ENCODE data around the gene CATSPER3. TPM values are rescaled to one million over a fixed set of nuclear protein-coding genes. Genes with fewer than 3 reads are reported as not detected.

Gene CATSPER3
- polyA plus RNA-seq, 3 donors = 0.15 to 0.60 (median 0.52) TPM

DNA sequence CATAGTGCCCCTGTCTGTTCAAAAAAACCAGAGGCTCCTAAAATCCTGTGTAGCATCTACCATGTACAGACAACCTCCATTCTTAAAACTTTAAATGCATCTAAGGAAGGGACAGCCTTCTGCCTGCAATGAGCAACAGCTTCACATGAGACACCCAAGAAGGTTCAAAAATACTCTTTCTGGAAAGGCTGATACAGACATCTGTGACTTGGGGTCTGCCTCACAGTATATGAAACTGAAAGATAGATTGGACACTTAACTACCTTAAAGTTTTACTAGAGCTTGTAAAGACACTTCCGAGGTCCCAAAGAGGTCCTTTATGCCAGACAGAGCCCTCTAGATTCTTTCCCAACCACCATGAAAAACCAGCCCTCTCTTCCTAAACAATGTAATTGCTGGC is 28.2 kb upstream of the CATSPER3 start:
- Mint-ChIP-seq H3K4me3 (no peak overlapping the region), H3K36me3 (peaks cover 42 to 55% of the 10 kb centered on the region in 2 donors), H3K4me1 (no peaks in the 10 kb centered on the region), H3K27me3 (ENCODE audit: low read depth in 3 of 3) (no peaks in the 10 kb centered on the region), H3K27ac (peak overlapping the region in 1 of 7 donors; percentile 30), H3K9me3 (no peaks in the 10 kb centered on the region)
- no peak overlapping the region for H3K9ac ChIP-seq (ENCODE audit: insufficient read depth, low read length, poor library complexity, severe bottlenecking)
- no peak overlapping the region for H2AFZ ChIP-seq (ENCODE audit: insufficient read depth, low read depth, low read length, poor library complexity, severe bottlenecking)
- H3K79me2 ChIP-seq (ENCODE audit: insufficient read depth, low read length) = no peaks in the 10 kb centered on the region
- no peaks in the 10 kb centered on the region for H3K4me1 ChIP-seq (ENCODE audit: control insufficient read depth in 1 of 2, insufficient read depth in 2 of 2, low read length in 2 of 2)
- TF ChIP-seq, protein P1, sequence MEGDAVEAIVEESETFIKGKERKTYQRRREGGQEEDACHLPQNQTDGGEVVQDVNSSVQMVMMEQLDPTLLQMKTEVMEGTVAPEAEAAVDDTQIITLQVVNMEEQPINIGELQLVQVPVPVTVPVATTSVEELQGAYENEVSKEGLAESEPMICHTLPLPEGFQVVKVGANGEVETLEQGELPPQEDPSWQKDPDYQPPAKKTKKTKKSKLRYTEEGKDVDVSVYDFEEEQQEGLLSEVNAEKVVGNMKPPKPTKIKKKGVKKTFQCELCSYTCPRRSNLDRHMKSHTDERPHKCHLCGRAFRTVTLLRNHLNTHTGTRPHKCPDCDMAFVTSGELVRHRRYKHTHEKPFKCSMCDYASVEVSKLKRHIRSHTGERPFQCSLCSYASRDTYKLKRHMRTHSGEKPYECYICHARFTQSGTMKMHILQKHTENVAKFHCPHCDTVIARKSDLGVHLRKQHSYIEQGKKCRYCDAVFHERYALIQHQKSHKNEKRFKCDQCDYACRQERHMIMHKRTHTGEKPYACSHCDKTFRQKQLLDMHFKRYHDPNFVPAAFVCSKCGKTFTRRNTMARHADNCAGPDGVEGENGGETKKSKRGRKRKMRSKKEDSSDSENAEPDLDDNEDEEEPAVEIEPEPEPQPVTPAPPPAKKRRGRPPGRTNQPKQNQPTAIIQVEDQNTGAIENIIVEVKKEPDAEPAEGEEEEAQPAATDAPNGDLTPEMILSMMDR (IDR thresholded peaks at IDR 0.05) = no peak
- intact Hi-C loops (cut with micrococcal nuclease) = no loop called here
- H3K4me3 ChIP-seq (replicated peaks in 1 of 3; ENCODE audit: low read depth in 2 of 3, low read length in 3 of 3) = no peak overlapping the region
- WGBS (ENCODE audit: insufficient coverage) = no CpG with 5 or more reads among the region's 1 CpG
- H3K27me3 ChIP-seq (ENCODE audit: control insufficient read depth in 2 of 2, insufficient read depth in 2 of 2, low read length in 2 of 2) = no peaks in the 10 kb centered on the region
- H3K9me3 ChIP-seq (replicated peaks in 1 of 2; ENCODE audit: control insufficient read depth in 1 of 2, insufficient read depth in 1 of 2, low read length in 2 of 2) = no peaks in the 10 kb centered on the region
- no peak for DNase-seq
- peaks cover 25 to 26% of the 10 kb centered on the region in 2 donors for H3K36me3 ChIP-seq (replicated peaks in 1 of 2; ENCODE audit: control insufficient read depth in 1 of 2, insufficient read depth in 2 of 2, low read length in 2 of 2)
- H3K27ac ChIP-seq (ENCODE audit: low read depth in 1 of 2, low read length in 2 of 2) = no peak overlapping the region
- H3K4me2 ChIP-seq (replicated peaks; ENCODE audit: extremely low read depth, low read length, poor library complexity, severe bottlenecking) = no peak overlapping the region
- no peaks in the 10 kb centered on the region for H4K20me1 ChIP-seq (ENCODE audit: insufficient read depth, low read length)

DNA sequence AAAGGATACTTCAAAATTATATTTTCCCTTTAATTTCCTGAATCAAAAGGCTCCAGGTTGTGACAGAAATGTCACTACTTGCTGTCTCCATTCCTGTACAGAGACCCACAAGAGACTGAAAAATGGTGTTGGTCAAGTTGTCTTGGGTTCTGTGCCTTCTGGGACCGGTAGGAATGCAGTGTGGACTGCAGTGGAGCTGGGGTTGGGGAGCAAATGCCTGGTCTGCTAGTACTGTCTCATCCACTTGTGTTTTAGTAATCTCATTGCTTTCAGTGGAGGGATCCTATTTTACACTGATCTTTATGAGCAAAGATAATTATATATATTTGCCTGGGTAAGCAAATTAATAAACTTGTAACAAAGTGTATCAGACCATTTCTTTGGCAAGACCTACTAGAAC is 24.2 kb upstream of the CATSPER3 start:
- Mint-ChIP-seq H3K9me3 (no peaks in the 10 kb centered on the region), H3K36me3 (peaks cover 21 to 26% of the 10 kb centered on the region in 2 donors), H3K27ac (peak overlapping the region in 1 of 7 donors; percentile 24), H3K27me3 (ENCODE audit: low read depth in 3 of 3) (no peaks in the 10 kb centered on the region), H3K4me3 (no peak overlapping the region), H3K4me1 (no peaks in the 10 kb centered on the region)
- Histone ChIP-seq H3K4me2 (replicated peaks; ENCODE audit: extremely low read depth, low read length, poor library complexity, severe bottlenecking) (no peak overlapping the region), H3K4me1 (ENCODE audit: control insufficient read depth in 1 of 2, insufficient read depth in 2 of 2, low read length in 2 of 2) (no peaks in the 10 kb centered on the region), H4K20me1 (ENCODE audit: insufficient read depth, low read length) (no peaks in the 10 kb centered on the region), H3K9me3 (replicated peaks in 1 of 2; ENCODE audit: control insufficient read depth in 1 of 2, insufficient read depth in 1 of 2, low read length in 2 of 2) (no peaks in the 10 kb centered on the region), H3K9ac (ENCODE audit: insufficient read depth, low read length, poor library complexity, severe bottlenecking) (no peak overlapping the region), H3K27ac (ENCODE audit: low read depth in 1 of 2, low read length in 2 of 2) (no peak overlapping the region), H3K27me3 (ENCODE audit: control insufficient read depth in 2 of 2, insufficient read depth in 2 of 2, low read length in 2 of 2) (no peaks in the 10 kb centered on the region), H2AFZ (ENCODE audit: insufficient read depth, low read depth, low read length, poor library complexity, severe bottlenecking) (no peak overlapping the region), H3K4me3 (replicated peaks in 1 of 3; ENCODE audit: low read depth in 2 of 3, low read length in 3 of 3) (no peak overlapping the region), H3K79me2 (ENCODE audit: insufficient read depth, low read length) (no peaks in the 10 kb centered on the region), H3K36me3 (replicated peaks in 1 of 2; ENCODE audit: control insufficient read depth in 1 of 2, insufficient read depth in 2 of 2, low read length in 2 of 2) (peaks cover 2 to 25% of the 10 kb centered on the region in 2 donors)
- DNase-seq = no peak
- intact Hi-C loops (cut with micrococcal nuclease) = no loop called here
- TF ChIP-seq, protein P1 (IDR thresholded peaks at IDR 0.05) = no peak
- WGBS (ENCODE audit: insufficient coverage) = 86% methylated on average over 1 of the region's 1 CpG

All from CD14-positive monocyte (primary cell).